HEK293T (cell line): ENCODE measurements around the gene GRPEL2.

ENCODE experiments used
- CTCF ChIA-PET: fragments of 350-600 bp; formaldehyde crosslinking; extraction: SDS; loops from one replicate; lab custom pipeline; 2021; ENCODE audit warnings: antibody characterized with exemption, inconsistent platforms; lab: Yijun Ruan, JAX
- POLR2A ChIA-PET: fragments of 350-600 bp; formaldehyde crosslinking; extraction: SDS; loops from one replicate; lab custom pipeline; 2020; ENCODE audit warnings: antibody characterized with exemption, inconsistent platforms; lab: Yijun Ruan, JAX
- DNase-seq: peaks from one replicate; pipeline ENCODE4 v3.0.0; 2012; ENCODE audit warnings: mixed read lengths; ENCODE audit errors: extremely low spot score
- ARNT ChIP-seq: fragments of 450-650 bp; IDR thresholded peaks from 2 replicates; pipeline ENCODE4 v1.6.1; 2017; ENCODE audit warnings: mild to moderate bottlenecking
- BHLHE40 ChIP-seq: fragments of 450-650 bp; IDR thresholded peaks from 2 replicates; pipeline ENCODE4 v1.6.1; 2016; ENCODE audit warnings: mild to moderate bottlenecking, moderate library complexity, borderline replicate concordance
- CTBP1 ChIP-seq: fragments of 450-650 bp; IDR thresholded peaks from 2 replicates; pipeline ENCODE4 v1.6.1; 2016; ENCODE audit warnings: borderline replicate concordance
- ELF4 ChIP-seq: fragments of 450-650 bp; IDR thresholded peaks from 2 replicates; pipeline ENCODE4 v1.6.1; 2017; ENCODE audit warnings: antibody characterized with exemption
- FOXA1 ChIP-seq: fragments of 450-650 bp; IDR thresholded peaks from 2 replicates; pipeline ENCODE4 v1.6.1; 2016; ENCODE audit warnings: mild to moderate bottlenecking
- FOXK2 ChIP-seq: fragments of 450-650 bp; IDR thresholded peaks from 2 replicates; pipeline ENCODE4 v1.6.1; 2016; ENCODE audit warnings: mild to moderate bottlenecking
- FOXM1 ChIP-seq: fragments of 450-650 bp; IDR thresholded peaks from 2 replicates; pipeline ENCODE4 v1.6.1; 2017; ENCODE audit warnings: mild to moderate bottlenecking, borderline replicate concordance
- HDGF ChIP-seq: fragments of 450-650 bp; IDR thresholded peaks from 2 replicates; pipeline ENCODE4 v1.6.1; 2017; ENCODE audit warnings: antibody characterized with exemption, borderline replicate concordance
- L3MBTL2 ChIP-seq: fragments of 450-650 bp; conservative IDR thresholded peaks from 2 replicates; pipeline ENCODE4 v1.6.1; 2016; ENCODE audit warnings: mild to moderate bottlenecking
- LEF1 ChIP-seq: fragments of 450-650 bp; IDR thresholded peaks from 2 replicates; pipeline ENCODE4 v1.6.1; 2017; ENCODE audit warnings: mild to moderate bottlenecking, borderline replicate concordance
- NFRKB ChIP-seq: fragments of 450-650 bp; IDR thresholded peaks from 2 replicates; pipeline ENCODE4 v1.6.1; 2016; ENCODE audit warnings: mild to moderate bottlenecking, moderate library complexity
- SP1 ChIP-seq: fragments of 450-650 bp; IDR thresholded peaks from 2 replicates; pipeline ENCODE4 v1.6.1; 2017
- SUZ12 ChIP-seq: fragments of 450-650 bp; IDR thresholded peaks from 2 replicates; pipeline ENCODE4 v1.6.1; 2016; ENCODE audit warnings: mild to moderate bottlenecking
- TARDBP ChIP-seq: fragments of 450-650 bp; IDR thresholded peaks from 2 replicates; pipeline ENCODE4 v1.6.1; 2016
- ZNF384 ChIP-seq: fragments of 450-650 bp; IDR thresholded peaks from 2 replicates; pipeline ENCODE4 v1.6.1; 2016
- TF ChIP-seq, protein P1 (sequence below): fragments of 450-650 bp; IDR thresholded peaks from 2 replicates; pipeline ENCODE4 v1.6.1; 2016

The GRPEL2 gene

GRCh38 chr5:149299451-149300054 is 45.7 kb upstream of the GRPEL2 start:
- POLR2A ChIA-PET, result no interaction called here
- CTCF ChIA-PET, result interaction anchor here (1.6 kb wide), 1 partner anchor 8 kb away, joined by 8 read pairs; no protein-coding TSS in a partner anchor
- no peak for TF ChIP-seq FOXA1
- no peak for TF ChIP-seq NFRKB
- TF ChIP-seq ZNF384, result no peak
- no peak for TF ChIP-seq L3MBTL2
- TF ChIP-seq, protein P1, sequence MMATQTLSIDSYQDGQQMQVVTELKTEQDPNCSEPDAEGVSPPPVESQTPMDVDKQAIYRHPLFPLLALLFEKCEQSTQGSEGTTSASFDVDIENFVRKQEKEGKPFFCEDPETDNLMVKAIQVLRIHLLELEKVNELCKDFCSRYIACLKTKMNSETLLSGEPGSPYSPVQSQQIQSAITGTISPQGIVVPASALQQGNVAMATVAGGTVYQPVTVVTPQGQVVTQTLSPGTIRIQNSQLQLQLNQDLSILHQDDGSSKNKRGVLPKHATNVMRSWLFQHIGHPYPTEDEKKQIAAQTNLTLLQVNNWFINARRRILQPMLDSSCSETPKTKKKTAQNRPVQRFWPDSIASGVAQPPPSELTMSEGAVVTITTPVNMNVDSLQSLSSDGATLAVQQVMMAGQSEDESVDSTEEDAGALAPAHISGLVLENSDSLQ, result no peak
- no peak for TF ChIP-seq ARNT
- no peak for TF ChIP-seq ELF4
- TF ChIP-seq HDGF, result no peak
- no peak for TF ChIP-seq SUZ12
- no peak for TF ChIP-seq SP1
- TF ChIP-seq TARDBP, result no peak
- TF ChIP-seq CTBP1, result no peak
- no peak for TF ChIP-seq FOXM1
- TF ChIP-seq LEF1, result no peak
- TF ChIP-seq FOXK2, result no peak
- TF ChIP-seq BHLHE40, result no peak
- no peak for DNase-seq

GRCh38 chr5:149300441-149300840 is 44.9 kb upstream of the GRPEL2 start:
- POLR2A ChIA-PET, result interaction anchor here (1.3 to 2.0 kb wide), 2 partner anchors 28 to 45 kb away, joined by 3 to 6 read pairs; partner anchors contain the start of gene GRPEL2
- CTCF ChIA-PET, result interaction anchor here (1.6 kb wide), 1 partner anchor 8 kb away, joined by 8 read pairs; no protein-coding TSS in a partner anchor
- TF ChIP-seq, protein P1, result no peak
- TF ChIP-seq FOXK2 (no peak), CTBP1 (no peak), TARDBP (no peak), HDGF (no peak), FOXM1 (no peak), NFRKB (no peak), SUZ12 (no peak), FOXA1 (no peak), BHLHE40 (no peak), ELF4 (no peak), ARNT (no peak), LEF1 (no peak), SP1 (no peak), L3MBTL2 (no peak)
- DNase-seq, result no peak

DNA sequence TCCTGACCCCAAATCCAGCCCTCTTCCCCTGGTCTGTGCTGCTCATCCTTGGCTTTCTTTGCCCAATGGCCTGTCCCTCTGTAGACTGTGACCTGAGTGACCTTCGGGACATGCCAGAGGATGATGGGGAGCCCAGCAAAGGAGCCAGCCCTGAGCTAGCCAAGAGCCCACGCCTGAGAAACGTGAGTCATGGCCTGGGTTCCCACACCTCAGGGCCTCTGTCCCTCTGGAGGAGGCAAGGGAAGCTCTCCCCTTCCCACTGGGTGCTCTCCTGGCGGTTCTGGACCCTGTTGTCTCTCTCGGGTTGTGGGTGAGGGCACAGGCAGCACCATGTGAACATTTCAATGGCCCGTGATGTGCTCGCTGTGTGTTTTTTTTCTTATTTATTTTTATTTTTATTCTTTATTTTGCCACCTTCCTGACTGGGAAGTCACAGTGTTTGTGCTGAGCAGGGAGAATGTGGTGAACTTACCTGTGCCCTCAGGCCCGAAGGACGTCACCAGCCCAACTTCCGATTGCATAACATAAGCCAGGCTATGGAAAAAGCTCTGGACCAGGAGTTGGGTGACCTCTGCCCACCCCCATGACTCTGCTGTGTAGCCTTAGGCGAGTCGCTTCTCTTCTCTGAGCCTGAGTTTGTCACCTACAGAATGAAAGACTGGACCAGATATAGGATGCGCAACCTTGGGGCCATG is 44.1 kb upstream of the GRPEL2 start:
- ChIA-PET CTCF (interaction anchor here (0.8 kb wide), 1 partner anchor 66 kb away, joined by 3 read pairs; no protein-coding TSS in a partner anchor), POLR2A (interaction anchor here (1.3 to 2.0 kb wide), 2 partner anchors 29 to 44 kb away, joined by 3 to 6 read pairs; partner anchors contain the start of gene GRPEL2)
- TF ChIP-seq LEF1 (no peak), ARNT (no peak), ELF4 (no peak), TARDBP (no peak), BHLHE40 (no peak), ZNF384 (no peak), CTBP1 (no peak), FOXK2 (no peak), L3MBTL2 (no peak), HDGF (no peak), SUZ12 (no peak), SP1 (no peak), NFRKB (no peak), FOXA1 (no peak)
- TF ChIP-seq, protein P1, result no peak
- no peak for DNase-seq

DNA sequence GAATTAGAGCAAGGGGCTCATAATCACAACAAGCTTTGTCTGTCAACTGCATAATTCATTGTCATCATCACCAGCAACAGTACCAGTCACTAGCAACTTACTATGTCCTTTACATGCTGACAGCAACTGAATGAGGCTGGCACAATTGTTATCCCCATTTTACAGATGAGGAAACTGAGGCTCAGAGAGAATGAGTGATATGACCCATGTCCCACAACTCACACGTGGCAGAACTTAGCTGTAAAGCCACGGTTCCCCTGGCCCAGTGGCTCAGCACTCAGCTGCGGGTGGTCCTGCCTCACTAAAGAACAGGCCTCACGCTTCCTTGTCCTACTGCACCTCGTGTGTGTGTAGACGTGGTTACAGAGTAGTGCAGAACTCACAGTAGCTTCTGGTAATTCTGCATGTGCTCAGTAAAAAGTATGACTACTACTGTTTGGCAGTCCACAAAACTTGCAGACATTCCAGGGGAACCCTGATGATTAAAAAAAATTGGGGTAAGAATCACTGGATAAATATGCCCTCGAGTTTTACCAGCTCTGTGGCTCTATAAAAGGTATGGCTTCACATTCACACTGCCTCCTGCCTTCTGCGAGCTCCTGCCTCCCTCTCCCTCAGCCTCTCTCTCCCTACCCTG is 43.4 kb upstream of the GRPEL2 start:
- CTCF ChIA-PET, result interaction anchor here (0.8 kb wide), 1 partner anchor 65 kb away, joined by 3 read pairs; no protein-coding TSS in a partner anchor
- POLR2A ChIA-PET, result interaction anchor here (1.3 to 2.0 kb wide), 3 partner anchors 30 to 56 kb away, joined by 3 to 6 read pairs (median 4); partner anchors contain the start of genes GRPEL2 and PCYOX1L
- TF ChIP-seq FOXA1 (no peak), ARNT (no peak), HDGF (no peak), L3MBTL2 (no peak), SP1 (no peak), FOXK2 (no peak), BHLHE40 (no peak), ZNF384 (no peak), FOXM1 (no peak), LEF1 (no peak), SUZ12 (no peak), NFRKB (no peak), TARDBP (no peak), CTBP1 (no peak)
- TF ChIP-seq, protein P1, result no peak
- no peak for DNase-seq
